NCI-H510A (cell line): Measurements from ENCODE around the gene RHOF.
A peak's percentile ranks its signal among the peaks of the same experiment; 100 is the strongest.

Experiments used
- DNase-seq: peaks from one replicate; lab custom pipeline; 2025; lab: John Stamatoyannopoulos, UW

RHOF gene

DNA sequence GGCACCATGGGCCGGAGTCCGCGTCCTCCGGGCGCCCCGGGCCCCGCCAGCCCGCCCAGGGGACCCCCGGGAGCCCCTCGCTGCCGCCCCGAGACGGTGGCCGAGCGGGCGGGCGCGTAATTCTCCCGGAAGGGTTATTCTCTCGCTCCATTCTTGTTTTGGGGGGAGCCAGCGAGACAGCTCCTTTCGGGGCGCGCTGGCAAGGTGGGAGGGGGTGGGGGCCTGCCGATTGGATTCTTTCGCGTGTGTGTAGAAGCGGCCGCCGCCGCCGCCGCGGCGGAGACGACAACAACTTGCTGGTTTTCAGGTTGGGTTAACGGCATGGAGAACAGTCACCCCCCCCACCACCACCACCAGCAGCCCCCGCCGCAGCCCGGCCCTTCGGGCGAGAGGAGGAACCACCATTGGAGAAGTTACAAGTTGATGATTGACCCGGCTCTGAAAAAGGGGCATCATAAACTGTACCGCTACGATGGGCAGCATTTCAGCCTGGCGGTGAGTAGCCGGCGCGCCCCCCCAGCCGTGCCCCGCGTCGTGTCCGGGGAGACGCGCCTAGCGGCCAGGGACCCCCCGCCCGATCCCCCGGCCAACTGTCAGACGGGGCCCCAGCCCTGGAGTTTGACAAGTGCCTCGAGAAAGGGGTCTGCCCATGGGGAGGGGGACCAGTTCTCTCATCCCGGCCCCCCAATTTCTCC, 11.1 kb upstream of the RHOF start:
- peak; percentile 32 for DNase-seq

DNA sequence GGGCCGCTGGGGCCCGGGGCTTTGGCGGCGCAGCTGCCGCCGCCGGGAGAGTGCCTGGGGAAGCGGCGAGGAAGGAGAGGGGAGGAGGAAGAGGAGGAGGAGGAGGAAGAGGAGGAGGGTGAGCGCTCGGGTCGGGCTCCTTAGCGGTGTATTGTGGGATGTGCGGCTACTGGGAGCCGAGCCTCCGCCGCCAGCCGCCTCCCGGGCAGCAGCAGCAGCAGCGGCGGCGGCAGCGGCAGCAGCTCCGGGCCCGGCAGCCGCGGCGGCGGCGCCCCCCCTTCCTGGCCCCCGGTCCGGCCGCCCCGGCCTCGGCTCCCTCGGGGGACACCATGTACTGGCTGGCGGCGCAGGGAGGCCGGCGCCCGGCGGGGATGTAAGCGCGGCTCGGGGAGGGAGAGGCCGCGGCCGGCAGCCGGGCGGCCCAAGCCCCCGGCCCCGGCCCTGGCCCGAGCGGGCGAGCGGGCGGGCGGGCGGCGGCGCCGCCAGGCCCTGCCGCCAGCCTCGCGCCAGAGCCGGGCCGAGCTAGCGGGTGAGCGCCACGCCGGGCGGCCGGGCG, 10.5 kb upstream of the RHOF start, which contains the start of gene SETD1B:
Gene SETD1B (plus strand): TSS at position 149 of the 556 bp plus-strand sequence. CDS start 729 bp downstream, outside the sequence.
- peak; percentile 57 for DNase-seq

- peak; percentile 95 for DNase-seq
These were observed 9.6 kb upstream of the RHOF start for GRCh38 chr12:121802843-121803698.

DNA sequence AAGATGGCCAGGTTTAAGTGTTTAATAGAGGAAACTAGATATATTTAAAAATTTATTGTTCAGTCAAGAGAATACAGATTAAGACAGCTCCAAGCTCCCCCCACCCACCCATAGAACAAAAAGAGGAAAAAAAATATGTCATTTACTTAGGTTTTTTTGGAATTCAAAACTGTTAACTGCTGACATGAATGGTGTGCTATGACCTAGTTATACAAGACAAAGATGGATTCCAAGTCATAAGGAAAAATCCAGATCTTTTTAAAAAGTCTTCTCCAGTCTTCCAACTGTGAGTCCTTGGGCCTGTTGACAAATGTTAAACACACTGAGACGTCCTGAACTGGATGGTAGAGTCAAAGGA, 9.0 kb upstream of the RHOF start:
- DNase-seq: no peak

DNA sequence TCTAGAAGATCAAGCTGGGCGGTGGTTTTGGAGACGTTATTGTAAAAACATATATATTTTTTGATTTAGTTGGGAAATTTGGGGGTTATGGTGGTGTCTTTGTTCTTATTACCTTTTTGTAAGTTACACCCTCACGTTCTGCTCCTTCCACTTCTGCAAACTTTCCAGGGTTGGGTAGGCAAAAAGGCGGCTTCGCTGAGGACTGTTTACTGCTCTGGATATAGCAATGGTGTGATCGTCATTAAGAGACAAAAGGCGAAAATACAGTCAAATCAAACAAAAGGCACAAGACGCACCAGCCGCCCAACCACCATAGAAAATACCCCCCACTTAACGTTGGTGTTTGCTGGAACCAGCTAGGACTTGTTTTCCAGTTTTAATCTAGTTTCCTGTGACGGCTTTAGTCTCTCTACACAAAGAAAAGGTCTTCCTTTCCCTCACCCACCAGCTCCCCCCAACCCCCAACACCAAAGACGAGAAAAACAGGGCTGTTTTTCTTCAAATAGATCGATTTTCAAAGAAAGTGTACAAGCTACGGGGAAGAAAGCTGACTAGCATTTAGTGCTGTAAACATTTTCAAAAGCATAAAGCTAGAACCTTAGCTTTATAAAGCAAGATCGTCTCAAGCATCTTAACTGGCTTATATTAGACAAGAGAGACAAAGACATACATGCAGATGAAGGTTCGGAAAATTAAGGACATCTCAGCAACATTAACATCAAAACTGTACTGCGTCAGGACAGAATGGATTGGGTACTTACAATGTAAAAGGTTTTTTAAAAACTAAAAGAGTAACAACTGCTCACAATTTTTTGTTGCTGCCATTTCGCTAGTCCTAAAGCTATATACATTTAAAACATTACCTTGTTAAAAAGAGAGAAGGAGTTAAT, 8.4 kb upstream of the RHOF start:
- DNase-seq: no peak

GRCh38 chr12:121800694-121801594, 7.5 kb upstream of the RHOF start:
- peak; percentile 83 for DNase-seq

- DNase-seq: peak; percentile 83
These were observed 6.6 kb upstream of the RHOF start for GRCh38 chr12:121799842-121800693.

- DNase-seq: peak; percentile 91
These were observed 5.8 kb upstream of the RHOF start for GRCh38 chr12:121799156-121799841.

DNA sequence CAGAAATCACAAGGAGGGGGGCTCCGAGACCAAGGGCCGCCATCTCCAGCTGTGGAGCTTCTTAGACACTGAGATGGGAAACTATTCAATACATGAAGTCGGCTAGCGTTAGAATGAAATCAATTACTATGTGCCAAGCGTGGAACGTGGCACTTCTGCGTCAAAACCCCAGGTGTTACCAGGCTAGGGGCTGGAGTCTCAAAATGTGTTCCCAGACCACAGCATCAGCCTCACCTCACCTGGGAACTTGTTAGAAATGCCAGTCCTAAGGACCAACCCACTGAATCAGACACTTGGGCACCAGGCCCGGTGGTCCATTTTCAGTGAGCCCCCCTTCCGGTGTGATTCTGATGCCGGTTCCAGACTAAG, 5.3 kb upstream of the RHOF start:
- no peak for DNase-seq

DNA sequence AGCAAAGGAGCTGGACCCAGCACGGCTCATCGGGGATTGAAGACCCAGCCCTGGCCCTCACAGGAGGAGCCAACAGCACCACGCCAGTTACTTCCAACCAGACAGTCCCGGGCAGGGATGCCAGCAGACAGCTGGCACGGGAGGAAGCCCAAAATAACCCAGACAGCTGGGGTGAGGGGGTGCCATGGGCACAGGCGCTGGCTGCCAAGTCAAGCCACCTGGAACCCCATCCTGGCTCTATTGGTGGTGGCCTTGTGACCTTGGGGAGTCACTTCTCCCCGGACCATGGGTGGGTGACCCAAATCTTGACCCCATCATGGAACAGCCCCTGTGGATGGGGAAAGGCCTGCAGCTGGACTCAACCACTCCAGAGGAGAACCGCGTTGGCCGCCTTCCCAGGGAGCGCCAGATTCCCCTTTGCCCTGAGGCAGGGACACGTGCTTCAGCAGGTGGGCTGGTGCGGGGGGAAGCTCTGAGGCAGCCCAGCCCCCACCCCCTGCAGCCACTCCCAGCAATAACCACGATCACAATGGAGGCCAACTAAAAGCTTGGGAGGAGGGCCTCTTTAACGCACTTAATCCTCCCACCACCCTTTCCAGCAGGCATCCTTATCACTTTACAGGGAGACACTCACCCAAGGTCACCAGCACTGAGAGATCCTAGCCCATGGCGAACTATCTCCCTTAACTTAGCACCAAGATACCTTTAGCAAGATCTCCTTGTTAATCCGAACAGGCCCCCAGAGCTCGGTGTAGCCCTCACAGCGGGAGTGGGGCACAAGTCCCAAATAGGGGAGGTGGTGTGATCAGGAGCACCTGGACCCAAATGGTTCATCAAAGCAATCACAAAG, 4.7 kb upstream of the RHOF start:
- peak; percentile 72 for DNase-seq

GRCh38 chr12:121796855-121797751, 3.6 kb upstream of the RHOF start:
- DNase-seq: peak; percentile 92

- DNase-seq: peak; percentile 55
These were observed 1.8 kb upstream of the RHOF start for GRCh38 chr12:121795034-121795968.

DNA sequence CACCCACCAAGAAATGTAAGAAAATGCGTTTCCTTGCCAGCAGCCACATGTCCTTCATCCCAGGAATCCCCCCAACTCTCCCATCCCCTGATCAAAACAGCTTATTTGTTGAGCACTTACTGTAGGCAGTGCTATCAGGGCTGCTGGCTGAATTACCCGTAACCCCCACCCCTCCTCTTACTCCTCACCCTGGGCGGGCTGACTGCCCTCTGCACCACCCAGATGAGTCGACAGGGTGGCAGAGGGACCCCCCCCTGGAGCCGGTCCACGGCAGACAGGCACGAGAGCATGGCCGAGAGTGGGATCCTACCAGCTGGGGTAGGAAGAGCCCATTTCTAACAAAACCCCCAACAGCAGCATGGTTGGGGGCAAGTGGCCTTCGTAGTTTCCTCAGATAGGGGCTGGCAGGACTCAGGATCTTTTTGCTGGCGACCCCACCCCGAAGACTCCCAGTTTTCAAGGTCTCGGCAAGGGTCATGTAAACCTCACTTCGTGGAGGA, 1.1 kb upstream of the RHOF start:
- DNase-seq: no peak

GRCh38 chr12:121793838-121794533, 498 bp upstream of the RHOF start:
- peak; percentile 74 for DNase-seq
